HT-29 (cell line): Measurements from ENCODE around the gene ITGB1BP1. TPM values are rescaled to one million over a fixed set of nuclear protein-coding genes. Genes with fewer than 3 reads are reported as not detected.

ENCODE experiments used
- DNase-seq: peaks from one replicate; pipeline ENCODE4 v3.0.0-alpha.2; 2015; ENCODE audit warnings: low spot score
- total RNA-seq: library from RNA; depleted of rRNA; stranded (reverse); fragments of >200 nt; shearing (Covaris generic); gene quantifications from 2 replicates; pipeline ENCODE4 v1.2.3, GENCODE V29; 2014

ITGB1BP1 gene
- total RNA-seq, 1 experiment from 2014 or later: 27.4 TPM

GRCh38 chr2:9378433-9379390 is 44.6 kb downstream of the ITGB1BP1 start:
- no peak for DNase-seq

GRCh38 chr2:9377461-9378097 is 45.7 kb downstream of the ITGB1BP1 start:
- no peak for DNase-seq

- no peak for DNase-seq
These were observed 47.4 kb downstream of the ITGB1BP1 start for GRCh38 chr2:9375857-9376428.

- no peak for DNase-seq
These were observed 49.1 kb downstream of the ITGB1BP1 start for GRCh38 chr2:9374071-9374730.

GRCh38 chr2:9373476-9373875 is 49.9 kb downstream of the ITGB1BP1 start:
- no peak for DNase-seq

- DNase-seq: no peak
These were observed 50.3 kb downstream of the ITGB1BP1 start for GRCh38 chr2:9373047-9373446.

- DNase-seq: no peak
These were observed 52.6 kb downstream of the ITGB1BP1 start for GRCh38 chr2:9370746-9371145.

GRCh38 chr2:9366026-9366425 is 57.3 kb downstream of the ITGB1BP1 start:
- no peak for DNase-seq

- DNase-seq: no peak
These were observed 57.8 kb downstream of the ITGB1BP1 start for GRCh38 chr2:9365498-9366019.

GRCh38 chr2:9364791-9365497 is 58.4 kb downstream of the ITGB1BP1 start:
- DNase-seq: no peak

- DNase-seq: no peak
These were observed 59.0 kb downstream of the ITGB1BP1 start for GRCh38 chr2:9364373-9364772.

- no peak for DNase-seq
These were observed 62.6 kb downstream of the ITGB1BP1 start for GRCh38 chr2:9360701-9361100.

GRCh38 chr2:9360110-9360509 is 63.2 kb downstream of the ITGB1BP1 start:
- DNase-seq: no peak

GRCh38 chr2:9359463-9359862 is 63.9 kb downstream of the ITGB1BP1 start:
- no peak for DNase-seq

- DNase-seq: no peak
These were observed 64.5 kb downstream of the ITGB1BP1 start for GRCh38 chr2:9358846-9359245.

GRCh38 chr2:9356261-9356660 is 67.1 kb downstream of the ITGB1BP1 start:
- DNase-seq: no peak

- no peak for DNase-seq
These were observed 67.6 kb downstream of the ITGB1BP1 start for GRCh38 chr2:9355716-9356115.

GRCh38 chr2:9355270-9355669 is 68.1 kb downstream of the ITGB1BP1 start:
- no peak for DNase-seq

- DNase-seq: no peak
These were observed 69.0 kb downstream of the ITGB1BP1 start for GRCh38 chr2:9354318-9354717.
